NCI-H146 treated with DMSO at 0.1 percent for 48 hours (cell line): ENCODE data around the gene KDM3A.

Experiments
- DNase-seq: peaks from one replicate; lab custom pipeline; 2025; ENCODE audit not compliant: unreplicated experiment; lab: John Stamatoyannopoulos, UW

KDM3A gene, protein sequence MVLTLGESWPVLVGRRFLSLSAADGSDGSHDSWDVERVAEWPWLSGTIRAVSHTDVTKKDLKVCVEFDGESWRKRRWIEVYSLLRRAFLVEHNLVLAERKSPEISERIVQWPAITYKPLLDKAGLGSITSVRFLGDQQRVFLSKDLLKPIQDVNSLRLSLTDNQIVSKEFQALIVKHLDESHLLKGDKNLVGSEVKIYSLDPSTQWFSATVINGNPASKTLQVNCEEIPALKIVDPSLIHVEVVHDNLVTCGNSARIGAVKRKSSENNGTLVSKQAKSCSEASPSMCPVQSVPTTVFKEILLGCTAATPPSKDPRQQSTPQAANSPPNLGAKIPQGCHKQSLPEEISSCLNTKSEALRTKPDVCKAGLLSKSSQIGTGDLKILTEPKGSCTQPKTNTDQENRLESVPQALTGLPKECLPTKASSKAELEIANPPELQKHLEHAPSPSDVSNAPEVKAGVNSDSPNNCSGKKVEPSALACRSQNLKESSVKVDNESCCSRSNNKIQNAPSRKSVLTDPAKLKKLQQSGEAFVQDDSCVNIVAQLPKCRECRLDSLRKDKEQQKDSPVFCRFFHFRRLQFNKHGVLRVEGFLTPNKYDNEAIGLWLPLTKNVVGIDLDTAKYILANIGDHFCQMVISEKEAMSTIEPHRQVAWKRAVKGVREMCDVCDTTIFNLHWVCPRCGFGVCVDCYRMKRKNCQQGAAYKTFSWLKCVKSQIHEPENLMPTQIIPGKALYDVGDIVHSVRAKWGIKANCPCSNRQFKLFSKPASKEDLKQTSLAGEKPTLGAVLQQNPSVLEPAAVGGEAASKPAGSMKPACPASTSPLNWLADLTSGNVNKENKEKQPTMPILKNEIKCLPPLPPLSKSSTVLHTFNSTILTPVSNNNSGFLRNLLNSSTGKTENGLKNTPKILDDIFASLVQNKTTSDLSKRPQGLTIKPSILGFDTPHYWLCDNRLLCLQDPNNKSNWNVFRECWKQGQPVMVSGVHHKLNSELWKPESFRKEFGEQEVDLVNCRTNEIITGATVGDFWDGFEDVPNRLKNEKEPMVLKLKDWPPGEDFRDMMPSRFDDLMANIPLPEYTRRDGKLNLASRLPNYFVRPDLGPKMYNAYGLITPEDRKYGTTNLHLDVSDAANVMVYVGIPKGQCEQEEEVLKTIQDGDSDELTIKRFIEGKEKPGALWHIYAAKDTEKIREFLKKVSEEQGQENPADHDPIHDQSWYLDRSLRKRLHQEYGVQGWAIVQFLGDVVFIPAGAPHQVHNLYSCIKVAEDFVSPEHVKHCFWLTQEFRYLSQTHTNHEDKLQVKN (N-terminal part only)

DNA sequence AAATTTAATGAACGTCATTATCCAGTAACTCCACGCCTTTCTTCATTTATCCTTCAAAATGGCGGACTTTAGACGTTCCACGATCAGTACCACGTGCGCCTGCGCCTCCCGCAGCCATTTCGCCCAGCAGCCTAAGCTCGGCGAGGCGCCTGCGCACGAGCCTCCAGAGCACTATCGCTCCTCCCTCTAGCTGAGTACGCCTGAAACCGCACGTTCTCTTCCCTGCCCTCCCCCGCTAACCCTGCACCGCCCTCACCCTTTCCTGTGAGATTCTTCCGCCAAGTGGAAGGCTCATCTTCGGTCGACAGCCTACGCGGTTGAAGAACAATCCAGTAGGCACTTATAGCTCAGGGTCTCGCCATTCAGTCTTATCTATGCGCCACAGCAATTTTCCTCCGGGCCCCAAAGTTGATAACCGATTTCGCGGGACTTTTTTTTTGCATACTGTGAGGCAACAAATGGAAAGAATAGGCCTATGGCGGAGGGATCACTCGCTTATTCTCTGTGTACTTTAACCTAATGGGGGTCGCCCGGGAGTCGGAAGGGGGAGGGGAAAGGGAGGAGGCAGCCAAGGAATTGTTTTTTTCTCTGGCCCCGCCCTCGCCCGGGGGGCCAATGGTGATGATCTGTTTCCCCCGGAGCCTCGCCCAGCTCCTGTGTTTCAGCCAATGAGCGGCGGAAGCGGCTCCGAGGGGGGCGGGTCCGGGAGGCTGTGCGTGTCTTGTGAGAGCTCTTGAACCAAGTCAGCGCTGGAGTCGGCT lies at the start of gene KDM3A:
KDM3A (plus strand) TSS at position 741 of the 761 bp plus-strand sequence. CDS start 677 bp downstream, outside the sequence.
- peak; percentile 96 for DNase-seq

GRCh38 chr2:86392873-86393518 lies 48.2 kb upstream of the KDM3A start:
- no peak for DNase-seq

DNA sequence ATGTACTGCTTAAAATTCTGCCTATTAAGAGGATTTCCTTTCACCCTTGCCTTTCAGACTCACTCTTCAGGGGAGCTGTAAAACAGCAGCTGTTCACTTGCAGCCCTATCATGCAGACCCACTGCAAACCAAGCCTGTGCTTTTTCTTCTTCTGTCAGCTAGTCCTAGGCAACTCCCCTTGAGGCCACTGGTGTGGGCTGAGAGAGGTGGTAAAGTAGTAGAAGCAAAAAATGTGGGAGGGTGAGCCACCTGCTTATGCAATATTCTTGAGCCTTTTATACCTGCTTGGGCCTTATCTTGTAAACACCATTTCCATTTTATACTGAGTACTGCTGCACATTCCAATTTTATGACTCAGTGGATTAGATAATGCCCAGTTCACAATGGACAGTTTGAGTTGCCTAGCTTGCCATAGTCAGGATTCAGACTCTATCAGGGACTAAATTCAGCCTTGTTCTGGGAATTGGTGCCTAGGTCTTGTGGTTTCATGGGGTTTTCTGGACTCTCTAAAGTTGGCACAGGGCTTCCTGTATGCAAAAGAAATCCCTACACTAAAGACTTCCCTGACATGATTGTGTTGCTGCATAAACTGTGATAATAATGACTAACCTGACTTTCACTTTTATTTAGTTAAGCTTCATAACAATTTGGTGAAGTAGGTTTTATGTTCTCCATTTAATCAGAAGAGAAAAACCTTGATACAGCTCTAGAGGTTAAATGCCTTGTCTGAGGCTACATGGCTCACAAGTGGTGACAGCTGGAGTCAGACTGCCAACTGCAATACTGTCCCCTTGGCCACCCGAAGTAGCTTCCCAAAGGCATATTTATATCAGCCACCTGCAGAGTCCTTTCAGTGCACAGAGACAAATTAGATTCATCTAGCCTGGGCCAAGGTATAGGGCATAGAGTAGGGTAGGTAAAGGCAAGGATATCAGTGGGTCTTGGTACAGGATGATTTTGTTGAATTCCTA lies 47.4 kb upstream of the KDM3A start:
- DNase-seq, result no peak

DNA sequence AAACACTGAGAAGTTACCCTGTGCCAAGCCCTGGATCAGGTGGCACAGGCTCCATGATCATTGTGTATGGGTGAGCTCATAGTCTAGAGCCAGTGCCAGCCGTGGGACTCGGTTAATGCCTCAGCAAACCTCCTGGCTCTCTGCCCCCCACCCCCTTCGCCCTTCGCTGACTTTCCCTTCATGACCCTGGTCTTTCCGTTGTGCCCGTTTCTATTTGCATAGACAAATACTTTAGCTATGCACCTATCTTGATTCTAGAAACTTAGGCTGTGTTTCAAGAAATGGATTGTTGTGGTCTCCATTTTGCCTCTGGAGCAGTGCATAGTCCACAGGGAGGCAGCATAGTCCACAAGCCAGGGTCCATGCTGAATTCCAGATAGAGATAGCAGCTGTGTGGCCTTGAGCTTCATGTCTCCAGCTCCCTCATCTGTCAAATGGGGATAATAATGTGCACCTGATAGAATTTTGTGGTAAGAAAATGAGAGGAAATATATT lies 44.8 kb upstream of the KDM3A start:
- DNase-seq, result peak; percentile 27

- no peak for DNase-seq
Measured at GRCh38 chr2:86397986-86398385, 43.2 kb upstream of the KDM3A start.

DNA sequence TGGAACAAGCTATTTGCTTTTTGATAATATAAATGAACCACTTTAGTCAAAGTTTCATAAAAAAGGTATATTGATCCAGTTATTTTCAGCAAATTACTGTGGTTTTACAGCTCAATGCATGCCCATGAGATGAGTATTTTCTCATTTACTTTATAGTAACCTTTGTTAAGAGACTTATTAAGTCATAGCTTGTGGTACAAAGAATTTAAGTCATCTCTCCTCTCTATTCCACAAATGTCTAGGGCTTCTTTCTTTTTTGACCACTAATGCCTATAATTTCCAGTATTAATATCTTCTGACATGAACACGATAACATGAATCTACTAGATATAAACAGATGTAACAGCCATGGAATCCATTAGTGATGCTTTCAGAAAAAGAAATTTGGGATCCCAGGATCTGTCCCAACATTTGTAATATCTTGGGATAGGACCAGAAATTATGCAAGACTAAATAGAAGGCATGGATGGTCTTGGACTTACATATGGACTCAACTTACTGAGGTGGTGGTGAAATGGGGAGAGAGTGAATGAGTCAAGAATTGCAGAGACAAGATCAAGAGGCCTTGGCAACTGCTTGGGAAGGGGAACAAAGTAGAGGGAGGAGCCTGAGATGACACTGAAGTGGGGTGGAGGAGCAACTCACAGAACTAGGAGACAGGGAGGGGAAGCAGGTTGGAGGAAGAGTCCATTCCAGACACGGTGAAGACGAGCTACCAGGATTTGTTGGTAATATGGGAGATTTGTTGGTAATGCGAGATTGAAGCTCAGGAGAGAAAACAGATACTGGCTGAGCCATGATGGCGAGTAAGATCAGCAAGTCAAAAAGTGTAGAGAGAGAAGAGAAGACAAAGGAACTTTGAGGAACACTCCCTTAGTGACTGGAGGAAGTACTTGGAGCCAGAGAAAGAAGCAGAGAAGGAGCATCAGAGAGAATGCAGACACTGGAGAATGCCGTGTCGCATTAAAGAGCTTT lies 42.4 kb upstream of the KDM3A start:
- DNase-seq, result no peak

GRCh38 chr2:86400321-86400720 lies 40.9 kb upstream of the KDM3A start:
- no peak for DNase-seq

GRCh38 chr2:86410581-86410980 lies 30.6 kb upstream of the KDM3A start:
- no peak for DNase-seq

- no peak for DNase-seq
Measured at GRCh38 chr2:86411396-86411795, 29.8 kb upstream of the KDM3A start.

- no peak for DNase-seq
Measured at GRCh38 chr2:86412007-86412406, 29.2 kb upstream of the KDM3A start.

- no peak for DNase-seq
Measured at GRCh38 chr2:86413296-86414094, 27.7 kb upstream of the KDM3A start.

DNA sequence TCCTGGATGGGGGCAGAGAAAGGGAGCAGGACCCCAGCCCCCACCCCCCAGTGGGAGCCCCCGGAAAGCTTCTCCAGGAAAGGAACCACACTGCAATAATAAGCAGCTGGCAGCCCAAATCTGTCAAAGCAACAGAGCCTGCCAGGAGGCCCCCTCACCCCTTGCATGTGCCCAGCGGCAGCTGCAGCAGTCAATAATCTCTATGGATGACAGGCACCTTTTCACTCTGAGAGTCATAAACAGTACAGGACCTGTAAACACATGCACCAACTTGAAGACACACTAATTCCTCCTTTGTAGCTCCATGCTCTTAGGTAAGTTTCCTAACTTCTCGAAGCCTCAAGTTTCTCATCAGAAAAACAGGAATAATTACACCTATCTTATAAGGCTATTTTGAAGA lies 26.2 kb upstream of the KDM3A start:
- DNase-seq, result no peak

DNA sequence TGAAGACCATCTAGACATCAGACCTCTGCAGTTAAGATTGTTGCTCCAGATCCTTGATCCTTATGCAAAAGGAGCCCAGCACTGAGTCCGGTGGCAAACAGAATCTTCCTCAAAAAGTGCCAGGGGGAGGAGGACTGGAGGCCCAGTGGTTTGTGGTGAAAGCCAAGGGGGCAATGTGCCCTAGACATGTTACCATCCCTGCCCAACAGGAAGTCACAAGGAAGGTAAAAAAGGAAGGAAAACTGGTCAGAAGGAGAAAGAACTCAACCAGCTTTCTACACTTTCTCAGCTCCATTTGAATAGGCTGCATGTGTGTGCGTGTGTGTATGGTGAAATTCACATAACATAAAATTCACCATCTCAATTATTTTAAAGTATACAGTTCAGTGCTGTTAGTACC lies 25.0 kb upstream of the KDM3A start:
- no peak for DNase-seq

DNA sequence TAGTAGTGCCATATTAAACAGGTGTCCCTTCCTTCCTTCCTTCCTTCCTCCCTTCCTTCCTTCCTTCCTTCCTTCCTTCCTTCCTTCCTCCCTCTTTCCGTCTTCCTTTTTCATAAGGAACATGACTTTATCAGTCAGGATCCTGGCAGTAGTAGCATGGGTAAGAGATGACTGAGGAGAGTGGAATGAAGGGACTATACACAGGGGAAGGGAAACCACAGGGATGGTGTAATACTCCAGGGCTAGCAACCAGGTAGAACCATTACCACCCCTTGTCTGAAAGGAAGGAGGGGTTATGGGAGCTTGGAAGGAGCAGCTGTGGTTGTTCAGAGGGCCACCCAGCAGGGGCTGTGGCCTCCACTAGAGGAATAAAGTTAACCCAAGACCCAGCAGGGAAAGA lies 23.2 kb upstream of the KDM3A start:
- DNase-seq, result no peak

GRCh38 chr2:86420913-86421312 lies 20.3 kb upstream of the KDM3A start:
- DNase-seq, result no peak

DNA sequence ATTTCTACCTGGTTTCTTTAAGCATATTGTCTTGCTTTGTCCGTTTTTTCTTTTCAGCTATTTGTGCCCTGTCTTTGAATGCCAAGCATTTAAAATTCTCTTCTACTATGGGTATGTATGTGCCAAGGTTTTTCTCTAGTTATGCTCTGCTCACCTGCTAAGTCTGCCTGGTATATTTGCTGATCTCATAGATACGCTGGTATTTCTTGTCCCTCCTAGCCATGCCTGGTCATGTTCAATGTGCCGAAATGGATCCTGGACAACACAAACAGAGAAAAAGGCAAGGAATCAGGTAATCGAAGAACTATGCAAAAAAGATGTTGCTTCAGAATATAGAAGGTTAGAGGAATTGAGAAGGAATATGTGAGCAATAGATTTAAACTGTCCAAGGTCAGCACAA lies 14.9 kb upstream of the KDM3A start:
- no peak for DNase-seq

DNA sequence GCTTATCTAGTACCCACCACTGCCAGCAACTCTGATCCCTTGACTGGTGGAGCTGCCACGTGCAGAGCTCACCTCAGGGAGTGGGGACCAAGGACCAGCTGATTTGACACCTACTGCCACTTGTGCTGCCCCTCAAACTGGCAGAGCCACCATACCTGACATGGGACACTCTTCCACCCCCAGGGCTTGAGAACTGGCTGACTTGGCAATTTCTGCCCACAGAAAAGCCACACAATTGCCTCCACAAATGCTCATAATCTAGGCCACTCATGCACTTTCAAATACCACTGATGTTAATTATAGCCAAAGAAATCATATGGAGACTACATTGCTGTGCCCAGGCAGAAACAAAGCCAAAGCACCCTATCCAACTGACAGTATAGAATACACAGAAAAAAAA lies 11.8 kb upstream of the KDM3A start:
- DNase-seq, result no peak
